Activated T-cell treated with anti-CD3 and anti-CD28 coated beads, Interleukin-2, amount 50 U/mL, for 72 hours (primary cell): ENCODE measurements around the gene USP20. TPM values are rescaled to one million over a fixed set of nuclear protein-coding genes. Genes with fewer than 3 reads are reported as not detected.

Source experiments
- ATAC-seq, 2 donors: fragments of 150-1000 bp; cut with Tn5 transposase; replicated peaks in 1 of 2; 2 replicates each; pipeline ENCODE4 v1.10.0; 2021; ENCODE audit warnings: moderate library complexity in 2 of 2, mild to moderate bottlenecking in 1 of 2
- DNase-seq, 2 donors: peaks; one replicate each; pipeline ENCODE4 v3.0.0; 2021 to 2022; ENCODE audit warnings: mixed read lengths in 1 of 2
- H3K27ac Mint-ChIP-seq: one replicate; pipeline ENCODE4 v1.8.0; 2022; ENCODE audit warnings: mild to moderate bottlenecking, moderate library complexity, mixed read lengths
- H3K27me3 Mint-ChIP-seq: one replicate; pipeline ENCODE4 v1.8.0; 2022; ENCODE audit warnings: low read depth, mixed read lengths
- H3K36me3 Mint-ChIP-seq, 2 donors: one replicate each; pipeline ENCODE4 v1.8.0; 2022; ENCODE audit warnings: mixed read lengths in 2 of 2, mild to moderate bottlenecking in 1 of 2; ENCODE audit not compliant: insufficient read depth in 2 of 2
- H3K4me1 Mint-ChIP-seq: one replicate; pipeline ENCODE4 v1.8.0; 2022; ENCODE audit warnings: low read depth, mixed read lengths
- H3K4me3 Mint-ChIP-seq, 2 donors: one replicate each; pipeline ENCODE4 v1.8.0; 2022; ENCODE audit warnings: mild to moderate bottlenecking in 2 of 2, mixed read lengths in 2 of 2, moderate library complexity in 2 of 2
- H3K9me3 Mint-ChIP-seq, 2 donors: one replicate each; pipeline ENCODE4 v1.8.0; 2022; ENCODE audit warnings: mixed read lengths in 2 of 2
- total RNA-seq, 2 donors: library from RNA; stranded (reverse); gene quantifications; one replicate each; pipeline ENCODE4 v1.2.3, GENCODE V29; 2022

USP20 gene
- total RNA-seq, 2 donors from 2014 or later = 74.4 to 77.9 TPM

DNA sequence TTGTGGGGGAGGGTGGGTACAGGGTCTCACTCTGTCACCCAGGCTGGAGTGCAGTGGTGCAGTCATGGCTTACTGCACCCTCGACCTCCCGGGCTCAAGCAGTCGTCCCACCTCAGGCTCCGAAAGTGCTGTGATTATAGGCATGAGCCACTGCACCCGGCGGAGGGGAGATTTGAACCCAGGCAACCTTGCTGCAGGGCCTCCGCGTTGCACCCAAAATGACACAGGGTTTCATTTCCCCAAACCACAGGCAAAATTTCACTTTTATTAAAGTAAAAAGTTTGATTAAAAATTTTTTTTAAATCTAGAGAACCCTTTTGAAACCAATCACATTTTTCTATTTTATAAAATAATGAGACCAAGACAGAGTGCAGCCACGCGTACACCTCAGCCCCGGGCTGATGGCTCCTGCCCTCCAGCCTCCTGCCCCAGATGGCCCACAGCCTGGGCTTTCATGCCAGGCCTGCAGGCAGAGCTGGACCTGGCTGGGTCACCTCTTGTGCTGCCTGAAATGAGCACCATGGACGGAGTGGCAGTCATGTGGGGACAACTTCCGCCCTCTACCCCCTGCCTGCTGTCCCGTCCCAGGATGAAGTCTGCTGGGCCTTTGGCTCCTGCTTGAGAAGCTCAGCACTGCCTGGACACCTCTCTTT lies 30.5 kb downstream of the USP20 start:
- Mint-ChIP-seq H3K27me3 (no peaks in the 10 kb centered on the region), H3K36me3 (peaks cover 17 to 39% of the 10 kb centered on the region in 2 donors), H3K9me3 (no peaks in the 10 kb centered on the region), H3K4me3 (peak overlapping the region; percentile 69 to 76), H3K4me1 (peaks cover 85% of the 10 kb centered on the region), H3K27ac (peak overlapping the region; percentile 89)
- ATAC-seq (no peak), DNase-seq (no peak)

DNA sequence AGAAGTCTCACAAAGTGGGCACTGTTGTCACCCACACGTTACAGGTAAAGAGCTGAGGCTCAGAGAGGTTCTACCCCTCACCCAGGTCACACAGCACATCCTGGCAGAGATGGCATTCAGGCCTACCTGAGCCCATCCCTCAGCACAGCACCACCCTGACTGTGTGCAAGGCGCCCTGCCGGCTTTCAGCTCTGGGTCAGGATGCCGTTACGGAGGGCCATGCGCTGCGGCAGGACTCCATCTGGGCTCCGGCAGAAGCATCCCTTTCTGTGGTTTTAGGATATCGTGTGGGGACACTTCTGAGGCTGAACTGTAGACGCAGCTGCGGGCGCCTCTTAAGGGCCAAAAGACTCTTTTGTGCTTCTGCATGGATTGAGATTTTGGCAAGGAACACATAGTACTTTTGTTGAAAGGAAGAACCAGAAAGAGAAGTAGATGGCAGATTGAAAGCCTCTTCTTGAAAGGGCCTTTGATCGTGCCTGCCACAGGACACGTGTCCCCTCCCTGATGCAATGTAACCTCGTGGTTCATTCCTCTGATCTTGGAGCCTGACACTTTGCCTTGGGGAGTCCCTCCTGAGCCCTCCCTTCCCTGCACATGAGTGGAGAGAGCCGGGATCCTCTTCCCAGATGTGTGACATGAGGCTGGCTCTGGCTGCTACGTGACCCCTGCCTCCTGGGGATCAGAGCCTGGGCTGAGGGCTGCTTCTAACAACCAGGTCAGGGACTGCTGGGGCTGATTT lies 31.3 kb downstream of the USP20 start:
- peaks cover 15 to 36% of the 10 kb centered on the region in 2 donors for H3K36me3 Mint-ChIP-seq
- no peaks in the 10 kb centered on the region for H3K9me3 Mint-ChIP-seq
- peaks cover 84% of the 10 kb centered on the region for H3K4me1 Mint-ChIP-seq
- peak overlapping the region; percentile 89 for H3K27ac Mint-ChIP-seq
- ATAC-seq (no peak), DNase-seq (peak; percentile 50 to 55)
- H3K4me3 Mint-ChIP-seq = peak overlapping the region; percentile 69 to 76
- H3K27me3 Mint-ChIP-seq = no peaks in the 10 kb centered on the region

DNA sequence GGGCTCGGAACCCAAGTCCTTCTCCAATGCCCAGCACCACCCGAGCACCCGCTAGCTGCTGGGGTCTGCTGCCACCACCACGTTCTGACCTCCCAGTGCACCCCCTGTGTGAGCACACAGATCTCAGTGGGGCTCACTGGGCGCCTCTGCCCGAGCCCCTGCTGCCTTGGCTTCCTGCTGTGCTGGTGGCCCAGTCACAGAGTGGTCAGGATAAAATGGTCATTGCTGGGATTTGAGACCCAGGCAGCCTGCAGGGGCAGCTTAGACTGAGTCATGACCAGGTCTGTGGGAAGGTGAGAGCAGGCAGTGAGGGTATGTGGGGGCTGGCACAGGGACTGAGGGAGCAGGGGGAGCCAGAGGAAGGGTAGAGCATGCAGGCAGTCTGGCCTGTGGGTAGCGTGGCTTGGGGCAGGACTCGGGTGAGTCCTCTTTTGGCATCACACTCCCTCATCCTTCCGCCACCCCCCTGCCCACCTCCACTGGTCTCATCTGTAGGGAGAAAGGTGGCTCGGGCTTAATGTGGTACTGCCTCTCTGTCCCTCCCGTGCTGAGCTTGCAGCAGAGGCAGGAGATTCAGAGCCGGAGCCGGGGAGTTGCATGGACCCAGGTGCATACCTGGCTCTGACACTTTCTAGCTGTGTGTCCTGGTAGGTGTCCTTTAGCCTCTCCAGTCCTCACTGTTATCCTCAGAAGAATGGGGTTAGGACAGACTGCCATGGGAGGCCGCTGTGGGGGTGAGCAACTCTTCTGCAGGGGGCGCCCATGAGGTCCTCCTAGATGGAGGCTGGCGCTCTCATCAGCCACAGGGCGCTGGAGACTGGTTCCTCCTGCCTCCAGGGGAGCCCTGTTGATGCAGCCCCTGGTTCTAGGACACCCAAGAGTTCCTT lies 32.1 kb downstream of the USP20 start:
- Mint-ChIP-seq H3K4me1 (peaks cover 84% of the 10 kb centered on the region), H3K27ac (peak overlapping the region; percentile 89), H3K4me3 (peak overlapping the region; percentile 69 to 76), H3K9me3 (no peaks in the 10 kb centered on the region), H3K27me3 (no peaks in the 10 kb centered on the region), H3K36me3 (peaks cover 10 to 32% of the 10 kb centered on the region in 2 donors)
- ATAC-seq (no peak), DNase-seq (peak in 1 of 2 donors; percentile 44)

DNA sequence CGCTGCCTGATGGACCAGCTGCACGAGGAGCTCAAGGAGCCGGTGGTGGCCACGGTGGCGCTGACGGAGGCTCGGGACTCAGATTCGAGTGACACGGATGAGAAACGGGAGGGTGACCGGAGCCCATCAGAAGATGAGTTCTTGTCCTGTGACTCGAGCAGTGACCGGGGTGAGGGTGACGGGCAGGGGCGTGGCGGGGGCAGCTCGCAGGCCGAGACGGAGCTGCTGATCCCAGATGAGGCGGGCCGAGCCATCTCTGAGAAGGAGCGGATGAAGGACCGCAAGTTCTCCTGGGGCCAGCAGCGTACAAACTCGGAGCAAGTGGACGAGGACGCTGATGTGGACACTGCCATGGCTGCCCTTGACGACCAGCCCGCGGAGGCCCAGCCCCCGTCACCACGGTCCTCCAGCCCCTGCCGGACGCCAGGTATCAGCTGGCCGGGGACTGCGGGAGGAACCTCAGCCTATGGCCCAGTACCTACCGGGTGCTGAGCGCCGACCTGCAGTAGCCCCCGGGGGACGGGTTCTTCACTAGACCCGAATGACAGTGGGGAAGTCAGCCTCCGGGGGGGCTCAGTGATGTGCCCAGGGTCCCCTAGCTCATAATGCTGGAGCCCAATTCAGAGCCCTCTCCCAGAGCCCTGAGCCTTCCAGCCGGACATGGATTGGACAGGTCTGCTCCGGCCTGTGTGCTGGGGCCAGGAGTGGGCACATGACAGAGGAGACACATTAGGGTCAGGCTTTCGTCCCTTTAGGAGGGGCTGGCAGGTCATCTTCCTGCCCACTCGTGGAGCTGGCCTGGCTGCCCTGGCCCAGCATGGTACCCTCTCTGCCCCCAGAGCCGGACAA lies 33.0 kb downstream of the USP20 start:
- Mint-ChIP-seq H3K27me3 (no peaks in the 10 kb centered on the region), H3K9me3 (no peaks in the 10 kb centered on the region), H3K4me1 (peaks cover 79% of the 10 kb centered on the region), H3K4me3 (peak overlapping the region; percentile 72 to 75), H3K27ac (peak overlapping the region; percentile 84), H3K36me3 (peaks cover 10 to 31% of the 10 kb centered on the region in 2 donors)
- ATAC-seq = no peak
- no peak for DNase-seq

DNA sequence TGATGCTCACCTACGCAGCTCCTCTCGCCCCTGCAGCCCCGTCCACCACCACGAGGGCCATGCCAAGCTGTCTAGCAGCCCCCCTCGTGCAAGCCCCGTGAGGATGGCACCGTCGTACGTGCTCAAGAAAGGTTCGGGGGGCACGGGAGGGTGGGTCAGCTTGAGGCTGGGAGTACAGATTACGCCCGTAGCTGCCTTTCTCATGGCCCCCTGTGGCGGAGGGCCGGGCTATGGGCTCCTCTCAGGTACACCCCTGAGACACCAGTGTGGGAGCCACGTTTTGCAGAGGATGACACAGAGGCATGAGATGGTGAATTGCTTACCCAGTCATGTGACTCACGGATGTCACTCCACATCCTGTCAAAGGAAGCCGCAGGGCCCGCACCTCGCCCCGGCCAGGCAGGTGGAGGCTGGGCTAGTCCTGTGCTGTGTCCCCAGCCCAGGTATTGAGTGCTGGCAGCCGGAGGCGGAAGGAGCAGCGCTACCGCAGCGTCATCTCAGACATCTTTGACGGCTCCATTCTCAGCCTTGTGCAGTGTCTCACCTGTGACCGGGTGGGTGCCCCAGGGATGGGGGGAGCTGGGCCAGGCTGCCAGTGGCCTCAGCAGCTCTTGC lies 33.7 kb downstream of the USP20 start:
- Mint-ChIP-seq H3K4me3 (peak overlapping the region; percentile 72 to 75), H3K4me1 (peaks cover 77% of the 10 kb centered on the region), H3K36me3 (peaks cover 5 to 30% of the 10 kb centered on the region in 2 donors), H3K27ac (peak overlapping the region; percentile 84), H3K9me3 (no peaks in the 10 kb centered on the region), H3K27me3 (no peaks in the 10 kb centered on the region)
- DNase-seq = peak; percentile 91 to 92
- peak; percentile 88 to 89 for ATAC-seq

DNA sequence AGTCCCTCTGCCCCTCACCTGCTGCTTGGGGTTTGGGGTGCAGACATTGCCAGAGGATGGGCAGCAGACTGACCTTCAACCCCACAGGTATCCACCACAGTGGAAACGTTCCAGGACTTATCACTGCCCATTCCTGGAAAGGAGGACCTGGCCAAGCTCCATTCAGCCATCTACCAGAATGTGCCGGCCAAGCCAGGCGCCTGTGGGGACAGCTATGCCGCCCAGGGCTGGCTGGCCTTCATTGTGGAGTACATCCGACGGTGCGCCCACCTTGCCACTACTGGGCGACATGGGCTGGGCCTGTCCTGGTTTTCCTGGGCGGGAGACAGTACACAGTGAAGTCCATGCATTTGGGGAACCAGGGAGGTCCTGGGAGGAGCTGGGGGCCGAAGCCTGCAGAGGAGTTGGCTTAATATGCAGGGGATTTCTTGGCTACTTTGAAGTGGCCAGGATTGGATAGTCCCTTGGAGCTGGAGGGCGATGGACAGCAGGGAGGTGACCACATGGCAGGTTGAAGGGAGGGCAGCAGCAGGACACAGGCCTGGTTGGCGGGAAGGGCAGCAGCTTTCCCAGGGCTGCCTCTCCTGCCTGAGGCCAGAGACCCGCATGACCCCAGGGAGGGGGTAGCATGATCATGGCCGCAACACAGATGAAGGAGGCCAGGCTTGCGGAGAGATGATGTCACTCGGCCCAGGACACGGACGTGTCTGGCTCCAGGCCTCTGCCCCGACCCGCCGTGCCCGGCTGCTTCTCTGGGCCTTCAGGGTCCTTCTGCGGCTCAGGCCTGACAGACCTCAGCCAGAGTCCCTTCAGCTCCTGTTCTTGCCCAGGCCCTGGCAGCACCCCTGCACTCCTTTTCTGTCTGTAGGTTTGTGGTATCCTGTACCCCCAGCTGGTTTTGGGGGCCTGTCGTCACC lies 34.6 kb downstream of the USP20 start:
- peaks cover 76% of the 10 kb centered on the region for H3K4me1 Mint-ChIP-seq
- peak overlapping the region; percentile 72 to 75 for H3K4me3 Mint-ChIP-seq
- DNase-seq (no peak), ATAC-seq (no peak)
- H3K27me3 Mint-ChIP-seq = no peaks in the 10 kb centered on the region
- no peaks in the 10 kb centered on the region for H3K9me3 Mint-ChIP-seq
- H3K27ac Mint-ChIP-seq = peak overlapping the region; percentile 66
- peaks cover 3 to 26% of the 10 kb centered on the region in 2 donors for H3K36me3 Mint-ChIP-seq

DNA sequence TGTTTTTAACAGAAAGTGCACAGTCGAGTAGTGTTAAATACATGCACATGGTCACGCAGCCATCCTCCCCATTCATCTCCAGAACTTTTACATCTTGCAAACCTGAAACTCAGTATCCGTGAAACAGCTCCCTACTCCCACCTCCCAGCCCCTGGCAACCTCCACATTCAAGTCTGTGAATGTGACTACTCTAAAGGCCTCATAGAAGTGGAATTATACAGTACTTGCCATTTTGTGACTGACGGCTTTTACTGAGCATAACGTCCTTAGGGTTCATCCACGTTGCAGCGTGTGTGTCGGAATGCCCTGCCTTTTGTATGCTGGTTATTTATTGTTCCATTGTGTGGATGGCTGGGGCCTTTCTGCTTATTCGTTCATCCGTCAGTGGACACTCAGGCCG lies 35.8 kb downstream of the USP20 start:
- Mint-ChIP-seq H3K27me3 (no peaks in the 10 kb centered on the region), H3K27ac (peak overlapping the region; percentile 93), H3K36me3 (peaks cover 2 to 19% of the 10 kb centered on the region in 2 donors), H3K4me3 (peak overlapping the region in 1 of 2 donors; percentile 70), H3K9me3 (no peaks in the 10 kb centered on the region), H3K4me1 (peaks cover 68% of the 10 kb centered on the region)
- no peak for DNase-seq
- no peak for ATAC-seq

DNA sequence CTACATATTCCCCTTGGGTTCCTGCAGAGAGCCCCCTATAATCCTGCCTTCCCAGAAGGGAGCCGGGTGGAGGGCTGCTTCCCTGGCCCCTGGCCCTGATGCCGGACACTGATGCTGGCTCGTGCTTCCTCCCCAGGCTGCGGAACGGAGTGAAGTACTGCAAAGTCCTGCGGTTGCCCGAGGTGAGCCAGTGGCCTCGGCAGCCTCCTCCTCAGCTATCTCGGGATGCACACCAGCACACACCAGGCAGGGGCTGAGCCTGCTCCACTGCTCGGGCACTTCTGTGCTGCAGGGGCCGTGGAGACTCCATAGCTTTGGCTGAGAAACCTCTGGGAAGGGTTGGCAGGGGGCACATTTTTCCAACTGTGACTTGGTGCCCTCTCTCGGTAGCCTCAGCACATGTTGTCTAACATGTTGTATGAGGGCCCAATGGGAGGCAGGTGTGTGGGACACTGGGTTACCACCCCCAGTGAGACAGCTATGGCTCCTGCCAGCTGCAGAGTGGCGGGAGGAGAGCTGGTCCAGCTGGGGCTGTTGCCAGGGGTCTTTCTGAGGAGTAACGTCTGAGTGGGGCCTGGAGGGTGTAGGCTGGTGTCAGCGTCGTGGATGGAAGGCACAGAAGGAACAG lies 38.4 kb downstream of the USP20 start:
- no peaks in the 10 kb centered on the region for H3K27me3 Mint-ChIP-seq
- H3K36me3 Mint-ChIP-seq = peaks cover 0 to 14% of the 10 kb centered on the region in 2 donors
- ATAC-seq (no peak), DNase-seq (no peak)
- H3K4me3 Mint-ChIP-seq = no peak overlapping the region
- H3K27ac Mint-ChIP-seq = peak overlapping the region; percentile 36
- H3K4me1 Mint-ChIP-seq = peaks cover 45% of the 10 kb centered on the region
- no peaks in the 10 kb centered on the region for H3K9me3 Mint-ChIP-seq

DNA sequence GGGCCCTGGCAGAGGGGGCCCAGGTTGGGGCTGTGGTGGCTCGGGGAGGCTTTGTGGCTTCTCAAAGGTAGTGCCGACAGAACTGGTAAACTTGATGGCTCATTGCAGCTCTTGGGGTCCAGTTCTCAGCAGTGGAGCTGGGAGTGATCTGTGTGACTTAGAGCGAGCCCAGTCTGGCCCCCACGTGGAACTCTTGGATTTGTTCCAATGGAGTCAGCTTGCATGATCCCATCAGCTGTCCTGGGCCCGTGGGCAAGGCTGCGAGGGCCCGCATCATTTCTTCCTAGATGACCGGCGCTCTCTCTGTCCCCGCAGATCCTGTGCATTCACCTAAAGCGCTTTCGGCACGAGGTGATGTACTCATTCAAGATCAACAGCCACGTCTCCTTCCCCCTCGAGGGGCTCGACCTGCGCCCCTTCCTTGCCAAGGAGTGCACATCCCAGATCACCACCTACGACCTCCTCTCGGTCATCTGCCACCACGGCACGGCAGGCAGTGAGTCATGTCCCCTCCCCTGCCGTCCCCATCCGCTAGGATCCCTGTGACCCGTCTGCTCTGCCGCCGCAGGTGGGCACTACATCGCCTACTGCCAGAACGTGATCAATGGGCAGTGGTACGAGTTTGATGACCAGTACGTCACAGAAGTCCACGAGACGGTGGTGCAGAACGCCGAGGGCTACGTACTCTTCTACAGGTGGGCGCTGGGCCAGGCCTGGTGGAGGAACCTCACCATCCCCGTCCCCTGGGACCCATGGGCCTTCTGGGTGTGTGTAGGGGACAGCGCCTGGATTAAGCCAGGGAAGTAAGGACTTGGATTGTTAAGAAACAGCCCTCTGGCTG lies 39.2 kb downstream of the USP20 start:
- no peaks in the 10 kb centered on the region for H3K27me3 Mint-ChIP-seq
- no peak overlapping the region for H3K27ac Mint-ChIP-seq
- no peaks in the 10 kb centered on the region for H3K9me3 Mint-ChIP-seq
- peaks cover 0 to 14% of the 10 kb centered on the region in 2 donors for H3K36me3 Mint-ChIP-seq
- H3K4me3 Mint-ChIP-seq = no peak overlapping the region
- ATAC-seq = no peak
- DNase-seq = no peak
- peaks cover 37% of the 10 kb centered on the region for H3K4me1 Mint-ChIP-seq

DNA sequence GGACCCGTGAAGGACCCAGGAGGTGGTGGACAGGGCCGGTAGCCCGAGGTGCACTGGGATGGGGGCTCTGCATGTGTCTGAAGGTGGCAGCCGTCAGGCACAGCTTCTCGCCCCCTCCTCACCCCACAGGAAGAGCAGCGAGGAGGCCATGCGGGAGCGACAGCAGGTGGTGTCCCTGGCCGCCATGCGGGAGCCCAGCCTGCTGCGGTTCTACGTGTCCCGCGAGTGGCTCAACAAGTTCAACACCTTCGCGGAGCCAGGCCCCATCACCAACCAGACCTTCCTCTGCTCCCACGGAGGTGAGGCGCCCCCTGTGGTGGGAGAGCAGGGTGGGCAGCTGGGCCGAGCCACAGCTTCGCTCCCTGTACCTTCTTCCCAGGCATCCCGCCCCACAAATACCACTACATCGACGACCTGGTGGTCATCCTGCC lies 39.9 kb downstream of the USP20 start:
- H3K4me3 Mint-ChIP-seq = no peak overlapping the region
- H3K9me3 Mint-ChIP-seq = no peaks in the 10 kb centered on the region
- no peaks in the 10 kb centered on the region for H3K27me3 Mint-ChIP-seq
- no peak overlapping the region for H3K27ac Mint-ChIP-seq
- ATAC-seq (no peak), DNase-seq (no peak)
- peaks cover 31% of the 10 kb centered on the region for H3K4me1 Mint-ChIP-seq
- peaks cover 0 to 12% of the 10 kb centered on the region in 2 donors for H3K36me3 Mint-ChIP-seq
